GM19351 (cell line): ENCODE data around the gene FBLN2.

Experiments used
- ATAC-seq: cut with Tn5 transposase; IDR thresholded peaks from one replicate; pipeline ENCODE4 v1.9.1; 2021; ENCODE audit warnings: mild to moderate bottlenecking, moderate library complexity; ENCODE audit not compliant: unreplicated experiment

FBLN2 gene

DNA sequence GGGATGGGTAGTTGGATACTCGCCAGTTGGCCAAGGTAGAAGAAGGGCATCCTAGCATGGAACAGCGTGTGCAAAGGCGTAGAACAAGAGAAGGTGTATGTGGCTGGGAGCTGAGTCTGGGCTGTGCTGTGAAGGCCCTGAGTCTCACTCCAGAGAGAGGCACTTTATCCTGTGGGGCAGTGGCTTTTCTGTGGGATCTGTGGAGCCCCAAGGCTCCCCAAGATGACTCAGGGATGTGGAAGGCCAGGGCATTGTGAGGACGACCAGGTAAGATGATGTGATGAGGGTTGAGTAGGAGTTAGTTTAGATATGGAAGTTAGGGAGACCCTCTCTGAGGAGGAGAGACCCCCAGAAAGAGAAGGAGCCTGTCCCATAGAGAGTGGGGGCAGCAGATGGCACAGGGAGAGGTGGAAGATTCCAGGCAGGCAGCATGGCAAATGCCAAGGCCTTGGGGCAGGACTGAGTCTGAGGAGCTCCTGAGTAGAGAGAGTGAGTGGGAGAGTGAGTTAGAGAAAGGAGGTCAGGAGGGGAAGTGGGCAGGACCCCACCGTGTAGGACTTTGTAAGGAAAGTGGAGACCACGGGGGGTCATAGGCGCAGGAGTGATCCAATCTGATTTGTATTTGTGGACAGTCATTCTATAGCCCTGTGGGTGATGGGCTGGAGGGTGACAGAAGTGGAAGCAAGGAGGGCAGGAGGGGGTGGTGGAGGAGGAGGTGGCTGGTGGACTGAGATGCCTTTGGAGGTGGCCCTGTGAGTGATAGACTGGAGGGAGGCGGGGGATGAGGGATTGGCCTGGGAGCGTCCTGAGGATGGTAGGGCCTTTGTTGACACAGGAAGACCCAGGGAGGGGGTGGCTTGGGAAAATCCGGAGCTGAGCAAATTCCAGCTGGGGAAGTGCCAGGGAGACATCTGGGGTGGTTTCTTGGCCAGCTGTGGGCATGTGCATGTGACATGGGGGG is 50.3 kb downstream of the FBLN2 start:
- no peak for ATAC-seq

DNA sequence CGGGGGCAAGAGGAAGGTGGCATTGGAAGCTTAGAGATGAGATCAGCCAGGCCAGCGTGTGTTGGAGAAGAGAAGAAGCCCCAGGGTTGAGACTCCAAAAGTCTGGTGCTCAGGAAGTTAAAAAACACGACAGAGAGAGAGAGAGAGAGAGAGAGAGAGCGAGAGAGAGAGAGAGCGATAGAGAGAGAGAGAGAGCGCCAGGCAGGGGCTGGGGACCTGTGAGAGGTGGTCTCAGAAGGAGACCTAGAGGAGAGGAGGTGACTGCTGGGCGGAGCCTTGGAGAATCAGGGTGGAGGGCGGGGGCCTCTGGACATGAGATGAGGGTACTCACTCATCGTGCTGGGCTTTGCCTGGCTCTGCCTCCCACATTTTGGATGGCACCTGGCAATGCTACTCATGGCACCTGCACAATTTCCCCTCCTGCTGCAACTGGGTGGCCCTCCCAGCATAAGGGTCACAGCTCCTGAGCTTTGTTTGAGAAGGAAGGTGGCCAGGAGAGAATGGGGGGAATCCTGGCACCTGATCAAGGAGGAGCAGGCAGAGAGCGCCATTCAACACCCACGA is 51.0 kb downstream of the FBLN2 start:
- no peak for ATAC-seq

DNA sequence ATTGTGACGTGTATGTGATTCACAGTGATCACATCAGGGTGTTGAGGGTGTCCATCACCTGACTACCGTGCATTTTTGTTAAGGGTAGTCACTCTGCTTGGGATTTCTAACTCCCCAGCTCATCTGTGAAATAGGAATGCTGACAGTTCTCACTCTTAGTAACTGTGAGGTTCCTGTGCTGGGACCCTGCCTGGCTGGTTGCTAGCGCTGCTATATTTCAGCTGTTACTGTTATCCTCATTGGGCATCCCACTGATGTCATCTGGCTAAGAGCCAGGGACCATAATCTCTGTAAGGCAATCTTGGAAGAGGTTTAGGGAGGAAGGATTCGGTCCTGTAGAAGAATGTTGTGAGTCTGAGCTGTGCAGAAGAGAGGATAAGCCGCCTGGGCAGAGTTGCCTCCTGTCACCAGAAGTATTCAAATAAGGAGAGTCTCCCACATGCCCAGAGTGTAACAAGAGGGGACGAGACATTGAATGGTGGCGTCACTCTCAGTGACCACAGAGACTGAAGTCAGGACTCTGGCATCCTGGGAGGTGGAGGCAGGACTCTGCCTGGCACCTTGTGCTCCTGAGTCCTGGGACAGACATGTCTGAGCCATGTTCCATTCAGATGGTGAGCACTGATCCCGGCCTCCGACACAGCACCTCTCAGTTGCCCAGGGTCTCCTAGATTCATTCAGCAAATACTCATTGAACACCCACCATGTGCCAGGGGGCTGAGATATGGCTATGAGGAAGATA is 52.2 kb downstream of the FBLN2 start:
- ATAC-seq = no peak

DNA sequence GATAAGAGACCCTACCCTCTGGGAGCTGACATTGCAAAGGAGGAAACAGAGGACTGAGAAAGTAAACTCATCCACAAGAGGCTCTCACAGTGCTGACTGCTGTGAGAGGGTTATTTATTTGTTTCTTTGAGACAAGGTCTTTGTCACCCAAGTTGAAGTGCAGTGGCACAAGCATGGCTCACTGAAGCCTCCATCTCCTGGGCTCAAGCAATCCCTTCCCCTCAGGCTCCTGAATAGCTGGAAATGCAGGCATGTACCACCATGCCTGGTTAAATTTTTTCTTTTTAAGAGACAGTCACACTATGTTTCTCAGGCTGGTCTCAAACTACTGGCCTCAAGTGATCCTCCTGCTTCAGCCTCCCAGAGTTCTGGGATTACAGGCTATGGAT is 52.8 kb downstream of the FBLN2 start:
- ATAC-seq = no peak

- ATAC-seq = no peak
Measured at GRCh38 chr3:13605555-13605954, 56.6 kb downstream of the FBLN2 start.

GRCh38 chr3:13607821-13608597 is 59.1 kb downstream of the FBLN2 start:
- ATAC-seq = no peak

- no peak for ATAC-seq
Measured at GRCh38 chr3:13608969-13609725, 60.2 kb downstream of the FBLN2 start.

DNA sequence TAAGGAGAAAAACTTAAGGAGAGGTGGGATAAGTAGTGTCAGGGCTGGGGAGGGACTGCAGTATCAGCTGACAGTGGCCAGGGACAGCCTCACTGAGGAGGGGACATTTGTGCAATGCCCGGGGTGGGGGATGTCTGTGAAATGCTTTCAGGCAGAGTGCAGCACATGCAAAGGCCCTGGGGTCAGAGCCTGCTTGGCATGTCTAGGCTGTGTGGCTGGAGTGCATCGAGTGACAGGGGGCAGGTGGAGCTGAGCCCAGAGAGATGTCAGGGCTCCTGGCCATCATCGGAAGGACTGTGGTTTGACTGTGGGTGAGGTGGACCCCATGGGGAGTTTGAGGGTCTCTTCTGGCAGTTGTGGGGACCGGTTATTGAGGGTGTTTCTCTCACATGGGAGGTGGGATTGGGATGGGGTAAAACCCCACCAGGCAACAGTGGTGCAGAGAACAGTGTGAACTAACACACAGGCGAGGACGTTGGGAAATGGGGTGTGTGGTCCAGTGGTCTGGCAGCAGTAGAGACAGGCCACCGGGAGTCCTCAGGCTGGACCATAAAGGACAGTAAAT is 61.2 kb downstream of the FBLN2 start:
- ATAC-seq = no peak

DNA sequence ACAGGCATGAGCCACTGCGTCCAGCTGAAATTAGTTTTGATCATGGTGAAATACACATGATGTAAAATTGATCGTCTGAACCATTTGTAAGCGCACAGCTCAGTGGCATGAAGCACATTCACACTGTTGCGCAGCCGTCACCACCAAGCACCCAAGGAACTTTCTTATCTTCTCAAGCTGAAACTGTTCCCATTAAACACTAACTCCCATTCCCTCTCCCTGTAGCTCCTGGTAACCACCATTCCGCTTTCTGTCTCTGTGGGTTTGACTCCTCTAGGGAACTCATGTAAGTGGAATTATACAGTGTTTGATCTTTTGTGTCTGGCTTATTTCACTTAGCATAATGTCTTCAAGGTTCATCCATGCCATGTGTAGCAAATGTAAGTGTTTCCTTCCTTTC is 62.3 kb downstream of the FBLN2 start:
- ATAC-seq = no peak

GRCh38 chr3:13612829-13613228 is 63.9 kb downstream of the FBLN2 start:
- ATAC-seq = no peak

DNA sequence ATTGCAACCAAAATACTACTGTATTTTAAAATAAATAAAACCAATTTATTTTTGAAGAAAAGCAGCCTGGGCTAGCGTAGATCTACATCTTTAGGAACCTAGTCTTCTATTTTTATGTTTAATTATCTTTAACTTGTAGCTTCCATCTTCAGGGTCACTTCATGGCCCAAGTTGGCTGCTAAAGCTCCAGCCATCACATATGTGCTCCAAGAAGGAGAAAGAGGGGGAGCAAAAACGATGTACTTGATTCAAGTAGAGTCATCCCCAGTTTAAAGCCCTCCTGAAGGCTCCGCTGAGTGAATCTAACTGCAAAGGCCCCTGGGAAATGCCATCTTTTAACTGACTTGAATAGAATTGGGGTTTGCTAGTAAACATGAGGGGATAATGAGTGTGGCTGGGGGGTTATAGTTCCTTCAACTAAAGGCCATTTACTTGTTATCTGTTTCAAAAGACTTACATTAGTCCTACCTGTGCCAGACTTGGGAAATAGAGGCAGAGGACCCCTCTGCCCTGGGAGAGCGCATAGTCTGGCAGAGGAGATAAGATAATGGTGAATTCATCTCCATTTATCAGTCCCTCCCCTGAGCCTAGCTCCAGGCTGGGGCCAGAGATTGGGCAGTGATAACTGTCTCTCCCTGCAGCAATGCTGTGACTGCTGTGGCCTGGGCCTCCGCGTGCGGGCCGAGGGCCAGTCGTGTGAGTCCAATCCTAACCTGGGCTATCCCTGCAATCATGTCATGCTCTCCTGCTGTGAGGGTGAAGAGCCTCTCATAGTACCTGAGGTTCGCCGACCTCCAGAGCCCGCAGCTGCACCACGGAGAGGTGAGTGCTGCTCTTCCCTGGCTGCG is 64.6 kb downstream of the FBLN2 start:
- ATAC-seq = no peak

DNA sequence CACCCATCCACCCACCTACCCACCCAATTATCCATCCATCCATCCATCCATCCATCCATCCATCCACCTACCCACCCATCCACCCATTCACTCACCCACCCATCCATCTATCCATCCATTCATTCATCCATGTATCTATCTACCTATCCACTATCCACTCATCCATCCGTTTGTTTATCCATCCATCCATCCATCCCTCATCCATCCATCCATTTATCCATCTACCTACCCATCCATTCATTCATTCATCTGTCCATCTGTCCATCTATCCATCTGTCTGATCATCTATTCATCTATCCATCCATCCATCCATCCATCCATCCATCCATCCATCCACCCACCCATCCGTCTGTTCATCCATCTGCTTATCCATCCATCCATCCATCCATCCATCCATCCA is 65.7 kb downstream of the FBLN2 start:
- ATAC-seq = no peak

- ATAC-seq = no peak
Measured at GRCh38 chr3:13615019-13615528, 66.1 kb downstream of the FBLN2 start.

GRCh38 chr3:13616359-13616758 is 67.4 kb downstream of the FBLN2 start:
- ATAC-seq = no peak

GRCh38 chr3:13617097-13617738 is 68.3 kb downstream of the FBLN2 start:
- no peak for ATAC-seq

GRCh38 chr3:13617981-13618380 is 69.1 kb downstream of the FBLN2 start:
- ATAC-seq = no peak

- ATAC-seq = no peak
Measured at GRCh38 chr3:13618836-13619235, 69.9 kb downstream of the FBLN2 start.

DNA sequence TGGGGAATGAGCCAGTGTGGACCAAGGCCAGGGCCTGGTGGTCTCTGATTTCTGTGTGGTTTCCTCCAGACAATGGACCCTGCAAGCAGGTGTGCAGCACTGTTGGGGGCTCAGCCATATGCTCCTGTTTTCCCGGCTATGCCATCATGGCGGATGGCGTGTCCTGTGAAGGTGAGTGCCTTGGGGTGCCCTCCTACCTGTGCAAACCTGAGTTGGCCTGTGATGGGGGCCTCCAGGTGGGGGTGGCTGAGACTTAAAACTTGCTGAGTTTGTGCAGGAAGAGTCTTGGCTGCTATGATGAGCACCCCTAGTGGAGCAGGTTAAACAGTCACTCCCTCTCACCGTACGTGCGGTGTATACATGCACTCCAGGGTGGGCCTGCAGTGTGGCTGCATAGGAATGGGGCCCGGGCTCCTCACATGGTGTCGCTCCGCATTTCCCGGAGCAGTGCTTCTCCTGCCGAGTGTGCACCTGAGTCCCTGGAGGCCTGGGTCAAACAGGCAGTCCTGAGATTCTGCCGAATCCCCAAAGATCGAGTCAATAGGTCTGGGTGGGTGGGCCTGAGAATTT is 70.8 kb downstream of the FBLN2 start:
- no peak for ATAC-seq
